Activated naive CD8-positive, alpha-beta T cell treated with anti-CD3 and anti-CD28 coated beads, Interleukin-2, amount 10 ng/mL, durations not matched to agents 7 days and 5 days (primary cell): ENCODE measurements around the gene CCL23. TPM values are rescaled to one million over a fixed set of nuclear protein-coding genes. Genes with fewer than 3 reads are reported as not detected.
"Not testable (repeated sequence)": the region's sequence is repeated elsewhere in the genome, so short reads cannot be mapped to it uniquely, and the experiment has no call there.

Experiments used
- ATAC-seq: fragments of 150-1000 bp; cut with Tn5 transposase; one replicate; pipeline ENCODE4 v1.10.0; 2021; ENCODE audit warnings: low read depth, moderate library complexity
- POLR2A ChIA-PET: fragments of 350-600 bp; sonication (Branson Sonifier 250); formaldehyde crosslinking; loops from one replicate; lab custom pipeline; 2021; ENCODE audit warnings: antibody characterized with exemption; lab: Charles Lee
- DNase-seq: peaks from one replicate; pipeline ENCODE4 v3.0.0; 2021
- H3K27ac Mint-ChIP-seq: one replicate; pipeline ENCODE4 v1.8.0; 2022; ENCODE audit warnings: mild to moderate bottlenecking, mixed read lengths
- H3K27me3 Mint-ChIP-seq: one replicate; pipeline ENCODE4 v1.8.0; 2022; ENCODE audit warnings: mild to moderate bottlenecking, moderate library complexity, mixed read lengths
- H3K36me3 Mint-ChIP-seq: one replicate; pipeline ENCODE4 v1.8.0; 2021; ENCODE audit warnings: mild to moderate bottlenecking, mixed read lengths
- H3K4me1 Mint-ChIP-seq: one replicate; pipeline ENCODE4 v1.8.0; 2021; ENCODE audit warnings: mixed read lengths
- H3K4me3 Mint-ChIP-seq: one replicate; pipeline ENCODE4 v1.8.0; 2022; ENCODE audit warnings: mild to moderate bottlenecking, moderate library complexity, mixed read lengths
- H3K9me3 Mint-ChIP-seq: one replicate; pipeline ENCODE4 v1.8.0; 2021; ENCODE audit warnings: mixed read lengths
- total RNA-seq, 2 experiments: library from RNA; stranded (reverse); gene quantifications; one replicate each; pipeline ENCODE4 v1.2.3, GENCODE V29; 2021

Gene CCL23
- total RNA-seq, 2 experiments from 2014 or later: not detected

DNA sequence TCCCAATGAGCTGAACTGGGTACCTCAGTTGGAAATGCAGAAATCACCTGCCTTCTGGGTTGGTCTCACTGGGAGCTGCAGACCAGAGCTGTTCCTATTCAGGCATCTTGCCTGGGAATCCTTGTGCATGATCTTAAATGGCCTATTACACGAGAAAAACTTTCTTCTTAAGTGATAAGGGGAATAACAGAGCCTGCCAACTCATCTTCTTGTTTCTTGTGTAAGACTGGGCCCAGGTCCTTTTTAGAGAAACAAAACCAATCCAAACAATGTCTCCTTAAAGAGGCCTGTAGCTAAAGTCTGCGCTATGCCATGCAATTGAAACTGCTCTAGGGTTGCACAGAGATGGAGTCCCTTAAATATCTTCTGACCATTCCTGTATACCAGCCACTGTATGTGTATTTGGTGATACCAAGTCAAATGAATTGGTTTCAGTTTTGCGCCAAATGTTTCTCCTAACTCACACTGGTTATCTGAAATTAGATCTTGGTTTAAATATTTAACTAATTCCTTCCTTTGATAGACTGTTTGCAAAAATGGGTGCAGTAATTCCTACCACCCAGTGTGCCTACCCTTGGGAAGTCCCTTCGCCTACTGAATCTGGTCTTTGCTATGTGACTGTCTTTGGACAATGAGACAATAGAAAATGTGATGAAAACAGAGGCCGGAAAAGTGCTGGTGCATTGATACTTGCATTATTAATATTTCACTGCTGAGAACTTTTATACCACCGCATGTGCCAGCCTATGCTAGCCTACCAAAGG is 6.5 kb upstream of the CCL23 start:
- Mint-ChIP-seq H3K36me3 (no peaks in the 10 kb centered on the region), H3K4me3 (no peak overlapping the region), H3K4me1 (no peaks in the 10 kb centered on the region), H3K27ac (no peak overlapping the region), H3K9me3 (no peaks in the 10 kb centered on the region), H3K27me3 (peaks cover 39% of the 10 kb centered on the region)
- ATAC-seq (no peak), DNase-seq (no peak)
- POLR2A ChIA-PET: no interaction called here

- Mint-ChIP-seq H3K27ac (no peak overlapping the region), H3K4me3 (no peak overlapping the region), H3K4me1 (no peaks in the 10 kb centered on the region), H3K36me3 (no peaks in the 10 kb centered on the region), H3K9me3 (no peaks in the 10 kb centered on the region), H3K27me3 (peaks cover 47% of the 10 kb centered on the region)
- POLR2A ChIA-PET: no interaction called here
- DNase-seq (no peak), ATAC-seq (no peak)
Measured at GRCh38 chr17:36019423-36019822, 1.7 kb upstream of the CCL23 start.

DNA sequence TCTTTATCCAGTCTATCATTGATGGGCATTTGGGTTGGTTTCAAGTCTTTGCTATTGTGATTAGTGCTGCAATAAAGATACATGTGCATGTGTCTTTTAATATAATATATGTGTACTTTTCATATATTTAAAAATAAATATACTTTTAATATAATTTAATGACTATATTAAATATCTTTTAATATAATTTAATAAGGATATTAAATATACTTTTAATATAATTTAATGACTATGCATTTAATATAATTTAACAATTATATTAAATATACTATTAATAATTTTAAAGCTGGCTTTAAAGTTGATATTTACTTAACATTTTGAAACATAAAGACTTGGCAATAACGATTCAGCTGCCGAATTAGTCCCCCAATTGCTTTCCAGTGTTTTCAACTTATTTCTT is 1.2 kb downstream of the CCL23 start:
- Mint-ChIP-seq H3K9me3 (no peaks in the 10 kb centered on the region), H3K36me3 (no peaks in the 10 kb centered on the region), H3K4me1 (no peaks in the 10 kb centered on the region), H3K27me3 (peaks cover 45% of the 10 kb centered on the region), H3K4me3 (no peak overlapping the region), H3K27ac (no peak overlapping the region)
- DNase-seq (no peak), ATAC-seq (no peak)
- POLR2A ChIA-PET: no interaction called here

DNA sequence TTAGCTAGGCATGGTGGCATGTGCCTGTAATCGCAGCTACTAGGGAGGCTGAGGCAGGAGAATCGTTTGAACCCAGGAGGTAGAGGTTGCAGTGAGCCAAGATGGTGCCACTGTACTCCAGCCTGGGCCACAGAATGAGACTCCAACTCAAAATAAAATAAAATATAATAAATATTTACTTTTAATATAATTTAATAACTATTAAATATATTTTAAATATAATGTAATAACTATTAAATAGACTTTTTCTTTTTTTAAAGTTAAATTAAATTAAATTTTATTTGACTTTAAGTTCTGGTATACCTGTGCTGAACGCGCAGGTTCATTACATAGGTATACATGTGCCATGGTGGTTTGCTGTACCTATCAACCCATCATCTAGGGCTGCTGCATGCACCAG is 1.9 kb downstream of the CCL23 start:
- H3K9me3 Mint-ChIP-seq, DNase-seq, H3K4me3 Mint-ChIP-seq, H3K4me1 Mint-ChIP-seq, ATAC-seq, POLR2A ChIA-PET, H3K36me3 Mint-ChIP-seq, H3K27ac Mint-ChIP-seq: not testable (repeated sequence)
- peaks cover 39% of the 10 kb centered on the region for H3K27me3 Mint-ChIP-seq

GRCh38 chr17:36014946-36015345 is 2.8 kb downstream of the CCL23 start:
- POLR2A ChIA-PET: no interaction called here
- Mint-ChIP-seq H3K9me3 (no peaks in the 10 kb centered on the region), H3K27ac (no peak overlapping the region), H3K4me1 (no peaks in the 10 kb centered on the region), H3K27me3 (peaks cover 30% of the 10 kb centered on the region), H3K4me3 (no peak overlapping the region), H3K36me3 (no peaks in the 10 kb centered on the region)
- no peak for ATAC-seq
- no peak for DNase-seq

DNA sequence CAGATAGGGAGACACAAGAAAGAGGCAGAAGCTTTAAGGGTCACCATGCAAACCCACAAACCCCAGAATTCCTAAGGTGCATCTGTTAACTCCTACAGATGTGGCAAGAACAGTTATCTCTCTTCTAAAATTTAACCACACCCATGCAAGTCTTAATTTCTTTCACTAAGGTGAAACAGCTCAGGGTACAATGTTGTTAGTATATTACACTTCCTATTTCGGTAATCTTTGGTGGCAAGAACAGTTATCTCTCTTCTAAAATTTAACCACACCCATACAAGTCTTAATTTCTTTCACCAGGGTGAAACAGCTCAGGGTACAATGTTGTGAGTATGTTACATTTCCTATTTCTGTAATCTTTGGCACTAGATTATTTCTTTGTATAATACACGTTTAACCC is 6.6 kb downstream of the CCL23 start:
- Mint-ChIP-seq H3K4me1 (no peaks in the 10 kb centered on the region), H3K27ac (no peak overlapping the region), H3K9me3 (peaks cover 3% of the 10 kb centered on the region), H3K4me3 (no peak overlapping the region), H3K27me3 (peaks cover 6% of the 10 kb centered on the region), H3K36me3 (no peaks in the 10 kb centered on the region)
- POLR2A ChIA-PET: no interaction called here
- DNase-seq (no peak), ATAC-seq (no peak)

DNA sequence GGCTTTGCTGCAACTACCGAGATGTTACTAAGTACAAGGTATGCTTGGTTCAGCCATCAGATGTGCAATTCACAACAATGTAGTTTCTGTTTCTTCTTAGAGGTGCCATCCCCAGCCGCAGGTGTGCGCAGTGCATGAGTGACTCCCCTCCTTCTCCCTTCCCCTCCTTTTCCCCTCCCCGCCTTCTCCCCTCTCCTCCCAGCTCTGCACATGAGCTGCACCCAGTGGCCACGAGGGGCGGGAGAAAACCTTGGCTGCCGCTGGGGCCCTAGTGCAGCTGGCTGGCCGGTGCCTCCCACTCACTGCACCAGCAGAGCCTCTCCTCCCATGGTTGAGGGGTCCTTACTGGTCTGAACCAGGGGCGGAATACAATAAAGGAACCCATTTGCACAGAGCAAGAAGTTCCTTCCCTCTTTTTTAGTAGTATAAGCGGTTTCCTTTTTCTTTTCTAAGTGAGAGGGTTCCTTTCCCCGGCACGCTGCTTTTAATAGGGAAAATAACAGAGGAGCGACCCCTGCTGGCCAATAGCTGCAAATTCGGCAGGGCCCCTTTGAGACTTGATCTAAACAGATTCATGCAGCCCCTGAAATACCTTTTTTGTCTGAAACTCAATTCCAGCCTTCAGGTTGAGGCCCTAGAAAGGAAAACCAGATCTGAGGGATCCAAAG is 8.6 kb downstream of the CCL23 start:
- no peak for ATAC-seq
- no peak overlapping the region for H3K4me3 Mint-ChIP-seq
- no peak overlapping the region for H3K27ac Mint-ChIP-seq
- peaks cover 3% of the 10 kb centered on the region for H3K9me3 Mint-ChIP-seq
- POLR2A ChIA-PET: no interaction called here
- H3K36me3 Mint-ChIP-seq: no peaks in the 10 kb centered on the region
- no peak for DNase-seq
- H3K4me1 Mint-ChIP-seq: peaks cover 6% of the 10 kb centered on the region
- H3K27me3 Mint-ChIP-seq: peaks cover 5% of the 10 kb centered on the region

GRCh38 chr17:36004594-36005108 is 13.1 kb downstream of the CCL23 start:
- H3K27me3 Mint-ChIP-seq: no peaks in the 10 kb centered on the region
- no peaks in the 10 kb centered on the region for H3K36me3 Mint-ChIP-seq
- H3K4me3 Mint-ChIP-seq: no peak overlapping the region
- H3K9me3 Mint-ChIP-seq: peaks cover 3% of the 10 kb centered on the region
- DNase-seq: no peak
- no peak for ATAC-seq
- H3K27ac Mint-ChIP-seq: no peak overlapping the region
- peaks cover 6% of the 10 kb centered on the region for H3K4me1 Mint-ChIP-seq
- POLR2A ChIA-PET: no interaction called here

GRCh38 chr17:36002631-36003030 is 15.1 kb downstream of the CCL23 start:
- Mint-ChIP-seq H3K36me3 (no peaks in the 10 kb centered on the region), H3K9me3 (no peaks in the 10 kb centered on the region), H3K4me3 (no peak overlapping the region), H3K27me3 (no peaks in the 10 kb centered on the region), H3K4me1 (peaks cover 6% of the 10 kb centered on the region), H3K27ac (no peak overlapping the region)
- no peak for DNase-seq
- POLR2A ChIA-PET: no interaction called here
- ATAC-seq: no peak

- H3K27ac Mint-ChIP-seq: no peak overlapping the region
- POLR2A ChIA-PET: no interaction called here
- H3K4me1 Mint-ChIP-seq: peaks cover 6% of the 10 kb centered on the region
- H3K9me3 Mint-ChIP-seq: no peaks in the 10 kb centered on the region
- ATAC-seq (no peak), DNase-seq (no peak)
- H3K27me3 Mint-ChIP-seq: peaks cover 4% of the 10 kb centered on the region
- no peaks in the 10 kb centered on the region for H3K36me3 Mint-ChIP-seq
- no peak overlapping the region for H3K4me3 Mint-ChIP-seq
Measured at GRCh38 chr17:36001862-36002603, 15.7 kb downstream of the CCL23 start.

GRCh38 chr17:36001110-36001771 is 16.5 kb downstream of the CCL23 start, which contains the start of gene CCL15:
Gene CCL15, minus strand, starts transcription at chr17:36001553. Its CDS starts 61 bp downstream, at chr17:36001492.
- no peak within 1 kb of the TSS for H3K4me3 Mint-ChIP-seq
- no peak within 1 kb of the TSS for H3K27ac Mint-ChIP-seq
- H3K4me1 Mint-ChIP-seq: peaks cover 6% of the 10 kb centered on the region
- H3K9me3 Mint-ChIP-seq: no peaks in the 10 kb centered on the region
- DNase-seq (no peak), ATAC-seq (no peak)
- POLR2A ChIA-PET: no interaction called here
- H3K27me3 Mint-ChIP-seq: peaks cover 11% of the 10 kb centered on the region
- H3K36me3 Mint-ChIP-seq: no peaks in the 10 kb centered on the region

GRCh38 chr17:36000732-36001109 is 17.1 kb downstream of the CCL23 start:
- POLR2A ChIA-PET: no interaction called here
- no peak for ATAC-seq
- Mint-ChIP-seq H3K27ac (no peak overlapping the region), H3K4me1 (peaks cover 6% of the 10 kb centered on the region), H3K9me3 (no peaks in the 10 kb centered on the region), H3K27me3 (peaks cover 14% of the 10 kb centered on the region), H3K36me3 (no peaks in the 10 kb centered on the region), H3K4me3 (no peak overlapping the region)
- no peak for DNase-seq

DNA sequence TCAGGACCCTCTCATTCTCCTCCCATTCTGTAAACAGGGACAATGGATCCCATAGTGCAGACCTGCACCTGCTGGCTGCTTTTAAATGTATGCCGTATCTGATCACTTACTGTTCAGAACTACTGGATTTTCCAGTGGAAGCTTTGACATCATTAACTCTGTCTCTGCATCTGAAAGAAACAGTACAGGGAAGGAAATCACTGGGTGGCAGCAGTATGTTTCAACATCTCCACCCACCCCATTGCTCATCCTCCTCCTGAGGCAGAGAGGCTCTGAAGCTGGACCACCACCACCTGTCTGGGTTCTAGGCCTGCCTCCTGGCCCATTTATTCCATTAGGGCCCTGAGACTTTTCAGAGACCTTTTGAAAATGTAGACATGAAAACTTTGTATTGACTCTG is 19.0 kb downstream of the CCL23 start:
- H3K4me1 Mint-ChIP-seq: no peaks in the 10 kb centered on the region
- POLR2A ChIA-PET: no interaction called here
- no peak overlapping the region for H3K27ac Mint-ChIP-seq
- H3K36me3 Mint-ChIP-seq: no peaks in the 10 kb centered on the region
- peaks cover 31% of the 10 kb centered on the region for H3K27me3 Mint-ChIP-seq
- DNase-seq (no peak), ATAC-seq (no peak)
- H3K9me3 Mint-ChIP-seq: no peaks in the 10 kb centered on the region
- no peak overlapping the region for H3K4me3 Mint-ChIP-seq
